ENCODE measurements around the gene SUV39H1. TPM values are rescaled to one million over a fixed set of nuclear protein-coding genes. Genes with fewer than 3 reads are reported as not detected.

SUV39H1 gene
- polyA plus RNA-seq, 5 donors, result 5.4 to 6.7 (median 5.9) TPM

GRCh38 chrX:48711929-48712505, 15.5 kb downstream of the SUV39H1 start:
- no peak for DNase-seq

GRCh38 chrX:48713847-48714246, 17.3 kb downstream of the SUV39H1 start:
- DNase-seq, result no peak

- no peak for DNase-seq
These were observed 18.0 kb downstream of the SUV39H1 start for GRCh38 chrX:48714573-48714972.

- DNase-seq, result no peak
These were observed 18.5 kb downstream of the SUV39H1 start for GRCh38 chrX:48715072-48715471.

- DNase-seq, result no peak
These were observed 19.5 kb downstream of the SUV39H1 start for GRCh38 chrX:48715876-48716502.

- DNase-seq, result no peak
These were observed 23.4 kb downstream of the SUV39H1 start for GRCh38 chrX:48719958-48720357.

- no peak for DNase-seq
These were observed 24.2 kb downstream of the SUV39H1 start for GRCh38 chrX:48720577-48721250.

- no peak for DNase-seq
These were observed 25.4 kb downstream of the SUV39H1 start for GRCh38 chrX:48721916-48722315.

- DNase-seq, result no peak
These were observed 30.1 kb downstream of the SUV39H1 start for GRCh38 chrX:48726596-48726995.

GRCh38 chrX:48728653-48729052, 32.1 kb downstream of the SUV39H1 start:
- DNase-seq, result no peak

- no peak for DNase-seq
These were observed 39.8 kb downstream of the SUV39H1 start for GRCh38 chrX:48736303-48736702.

GRCh38 chrX:48736878-48737212, 40.3 kb downstream of the SUV39H1 start:
- DNase-seq, result no peak

GRCh38 chrX:48737213-48737938, 40.8 kb downstream of the SUV39H1 start:
- DNase-seq, result peak; percentile 93 to 94

- no peak for DNase-seq
These were observed 41.4 kb downstream of the SUV39H1 start for GRCh38 chrX:48737940-48738339.

- DNase-seq, result no peak
These were observed 45.3 kb downstream of the SUV39H1 start for GRCh38 chrX:48741834-48742233.

- no peak for DNase-seq
These were observed 48.7 kb downstream of the SUV39H1 start for GRCh38 chrX:48745222-48745621.

GRCh38 chrX:48747415-48748016, 51.0 kb downstream of the SUV39H1 start:
- no peak for DNase-seq

GRCh38 chrX:48749182-48749581, 52.6 kb downstream of the SUV39H1 start:
- no peak for DNase-seq

- no peak for DNase-seq
These were observed 54.8 kb downstream of the SUV39H1 start for GRCh38 chrX:48751343-48751742.

- DNase-seq, result no peak
These were observed 56.0 kb downstream of the SUV39H1 start for GRCh38 chrX:48752498-48752897.

- no peak for DNase-seq
These were observed 57.2 kb downstream of the SUV39H1 start for GRCh38 chrX:48753708-48754228.

- DNase-seq, result no peak
These were observed 57.7 kb downstream of the SUV39H1 start for GRCh38 chrX:48754238-48754637.
